Ramos (cell line): Measurements from ENCODE around the gene MZT2A.
"Not testable (repeated sequence)": the region's sequence is repeated elsewhere in the genome, so short reads cannot be mapped to it uniquely, and the experiment has no call there.

ENCODE experiments used
- in situ Hi-C: fragments of 300-500 bp; cut with MboI; formaldehyde crosslinking; loops from one replicate; pipeline ENCODE4 v1.14.3; 2022; ENCODE audit warnings: low sequenced_read_pairs; ENCODE audit not compliant: unreplicated experiment

The MZT2A gene

GRCh38 chr2:131493199-131493968 is 1.2 kb upstream of the MZT2A start:
- in situ Hi-C loops = no loop called here

GRCh38 chr2:131492418-131493198 is 411 bp upstream of the MZT2A start:
- in situ Hi-C loops = no loop called here

DNA sequence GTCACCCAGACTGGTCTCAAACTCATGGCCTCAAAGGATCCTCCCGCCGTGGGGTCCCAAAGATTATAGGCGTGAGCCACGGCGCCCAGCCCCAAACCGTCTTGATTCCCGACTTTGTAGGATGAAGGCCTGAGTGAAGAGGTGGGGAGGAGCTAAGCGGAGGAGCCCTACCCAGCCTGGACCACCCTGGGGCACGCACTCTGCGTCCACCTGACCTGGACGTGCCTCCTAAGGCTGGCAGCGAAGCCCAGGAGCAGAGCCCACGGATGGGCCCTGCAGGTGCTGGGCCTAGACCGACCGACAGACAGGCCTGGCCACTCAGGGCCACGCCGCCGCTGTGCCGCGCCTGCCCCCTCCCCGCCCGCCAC is 744 bp downstream of the MZT2A start:
- in situ Hi-C loops = not testable (repeated sequence)

DNA sequence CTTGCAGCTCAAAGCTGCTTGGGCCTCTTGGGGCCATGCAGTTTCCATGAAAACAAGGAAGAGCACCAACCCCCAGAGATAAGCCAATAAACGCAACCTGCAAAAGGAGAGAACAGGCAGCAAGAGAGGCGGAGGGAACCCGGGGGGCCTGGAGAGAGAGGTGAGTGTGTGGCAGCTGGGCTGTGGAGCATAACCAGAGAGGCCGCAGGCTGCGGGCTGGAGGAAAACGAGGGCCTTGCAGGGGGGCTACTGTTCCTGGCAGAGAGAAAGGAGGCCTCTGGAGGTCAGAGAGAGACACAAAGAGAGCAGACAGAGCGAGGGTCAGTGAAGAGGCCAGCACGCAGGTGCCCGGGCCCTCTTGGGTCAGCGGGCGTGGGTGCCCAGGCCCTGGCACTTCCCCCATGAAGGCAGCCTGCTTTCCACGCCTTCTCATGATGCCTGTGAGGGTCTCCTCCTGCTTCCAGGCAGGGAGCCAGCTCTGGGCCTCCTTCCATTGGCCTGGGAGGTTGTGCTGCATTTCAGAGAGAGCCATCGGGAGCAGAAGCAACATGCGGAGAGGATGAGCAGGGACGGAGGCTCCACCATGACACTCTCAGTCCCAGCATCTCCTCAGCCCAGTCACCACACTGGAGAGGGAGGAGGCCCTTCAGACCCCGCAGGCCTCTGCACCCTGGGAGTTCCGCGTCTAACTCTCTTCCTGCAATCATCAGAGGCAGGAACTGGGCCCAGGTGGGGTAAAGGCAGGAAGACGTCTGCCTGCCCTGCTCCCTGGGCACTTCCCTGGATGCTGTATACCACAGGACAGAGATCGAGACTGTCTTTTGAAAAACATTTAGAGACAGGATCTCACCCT is 1.4 kb downstream of the MZT2A start:
- in situ Hi-C loops = not testable (repeated sequence)

DNA sequence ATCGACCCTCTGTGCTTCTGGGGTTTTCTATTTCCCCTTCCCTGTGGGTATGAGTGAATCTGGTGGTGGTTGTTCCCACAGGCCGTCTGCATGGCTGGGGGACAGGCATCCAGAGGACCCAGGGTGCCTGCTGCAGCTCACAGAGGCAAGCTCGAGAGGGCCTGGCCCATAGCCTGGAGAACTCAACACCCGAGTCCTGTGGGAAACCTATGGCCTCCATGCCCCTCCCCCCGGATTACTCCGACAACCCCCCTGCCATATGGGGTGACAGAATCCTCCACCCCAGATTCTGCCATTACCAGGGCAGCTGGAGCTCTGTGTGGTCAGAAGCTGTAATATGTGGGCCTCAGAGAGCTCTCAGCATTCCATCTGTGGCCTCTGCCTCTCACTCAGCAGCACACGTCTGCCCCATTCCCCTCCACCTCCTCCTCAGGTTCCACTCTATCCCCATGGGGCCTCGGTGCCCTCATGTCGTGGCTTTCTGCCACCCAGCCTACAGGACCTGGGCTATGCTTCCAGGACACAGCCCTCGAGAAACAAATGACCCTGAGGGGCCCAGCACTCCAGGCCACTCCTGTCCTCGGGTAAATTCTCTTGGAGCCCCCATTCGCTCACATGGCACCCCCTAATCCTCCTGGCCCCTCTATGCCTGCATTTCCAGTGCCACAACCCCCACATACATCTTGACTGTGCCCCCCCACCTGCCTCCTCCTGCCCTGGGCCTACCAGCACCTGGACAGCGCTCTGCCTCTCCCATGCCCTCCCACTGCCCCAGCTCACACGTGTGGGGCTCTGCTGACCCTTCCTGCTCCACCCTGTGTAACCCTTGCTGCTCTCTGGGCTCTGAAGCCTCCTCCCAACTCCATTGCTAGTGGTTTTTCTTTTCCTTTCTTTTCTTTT is 3.6 kb downstream of the MZT2A start:
- in situ Hi-C loops = loop anchor here (5.0 kb wide), 1 partner anchor 1301 kb away; no protein-coding TSS in a partner anchor

DNA sequence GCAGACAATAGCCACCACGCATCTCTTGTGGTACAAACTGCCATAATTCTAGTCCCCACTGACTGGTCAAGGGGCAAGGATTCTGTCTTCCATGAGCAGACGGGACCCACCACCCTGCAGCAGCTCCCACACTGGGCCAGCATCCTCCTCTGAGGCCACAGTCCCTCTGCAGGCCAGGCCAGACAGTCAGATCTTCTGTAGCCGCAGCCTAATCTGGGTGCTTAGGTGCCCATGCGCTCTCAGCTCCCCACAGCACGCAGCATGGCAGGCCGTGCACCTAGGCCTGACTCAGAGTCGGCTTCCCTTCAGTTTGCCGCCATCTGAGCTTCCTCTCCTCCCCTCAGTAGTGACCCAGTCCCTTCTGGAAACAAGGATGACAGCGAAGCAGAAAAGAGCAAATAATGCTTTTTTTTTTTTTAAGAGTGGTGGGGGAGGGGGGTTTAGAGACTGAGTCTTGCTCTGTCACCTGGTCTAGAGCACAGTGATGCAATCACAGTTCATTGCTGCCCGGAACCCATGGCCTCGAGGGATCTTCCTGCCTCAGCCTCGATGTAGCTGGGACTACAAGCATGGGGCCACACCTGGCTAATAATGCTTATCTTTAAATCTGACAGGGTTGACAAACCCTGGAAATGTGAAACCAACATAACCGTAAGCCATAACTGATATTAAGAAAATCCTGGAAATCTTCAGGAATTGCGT is 5.8 kb downstream of the MZT2A start:
- in situ Hi-C loops = loop anchor here (5.0 kb wide), 1 partner anchor 1299 kb away; no protein-coding TSS in a partner anchor

DNA sequence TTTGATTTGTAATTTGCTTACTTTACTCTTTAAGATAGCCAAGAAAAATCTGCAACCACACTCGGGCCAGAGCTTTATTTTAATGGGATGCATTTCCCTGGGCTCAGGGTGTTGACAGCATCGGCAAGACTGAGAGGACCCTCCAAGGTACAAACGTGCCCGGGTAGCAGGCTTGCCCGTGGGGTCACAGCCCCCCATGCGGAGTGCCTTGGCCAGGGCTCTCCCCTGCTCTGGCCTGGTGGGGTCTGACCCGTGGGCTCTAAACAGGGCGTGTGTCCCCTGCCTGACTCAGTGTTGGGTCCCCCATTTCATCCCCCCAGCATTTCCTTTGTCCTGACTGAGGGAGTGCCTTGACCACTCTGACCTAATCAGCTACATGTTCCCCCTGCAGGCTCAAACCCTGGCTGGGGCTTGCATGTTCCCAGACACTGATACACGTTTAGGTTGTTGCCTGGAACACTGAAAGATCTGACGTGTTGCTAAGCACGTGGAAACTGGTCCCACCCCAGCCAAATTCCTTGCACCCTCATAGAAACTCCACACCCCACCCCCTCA is 7.2 kb downstream of the MZT2A start:
- in situ Hi-C loops = loop anchor here (5.0 kb wide), 1 partner anchor 1298 kb away; no protein-coding TSS in a partner anchor

DNA sequence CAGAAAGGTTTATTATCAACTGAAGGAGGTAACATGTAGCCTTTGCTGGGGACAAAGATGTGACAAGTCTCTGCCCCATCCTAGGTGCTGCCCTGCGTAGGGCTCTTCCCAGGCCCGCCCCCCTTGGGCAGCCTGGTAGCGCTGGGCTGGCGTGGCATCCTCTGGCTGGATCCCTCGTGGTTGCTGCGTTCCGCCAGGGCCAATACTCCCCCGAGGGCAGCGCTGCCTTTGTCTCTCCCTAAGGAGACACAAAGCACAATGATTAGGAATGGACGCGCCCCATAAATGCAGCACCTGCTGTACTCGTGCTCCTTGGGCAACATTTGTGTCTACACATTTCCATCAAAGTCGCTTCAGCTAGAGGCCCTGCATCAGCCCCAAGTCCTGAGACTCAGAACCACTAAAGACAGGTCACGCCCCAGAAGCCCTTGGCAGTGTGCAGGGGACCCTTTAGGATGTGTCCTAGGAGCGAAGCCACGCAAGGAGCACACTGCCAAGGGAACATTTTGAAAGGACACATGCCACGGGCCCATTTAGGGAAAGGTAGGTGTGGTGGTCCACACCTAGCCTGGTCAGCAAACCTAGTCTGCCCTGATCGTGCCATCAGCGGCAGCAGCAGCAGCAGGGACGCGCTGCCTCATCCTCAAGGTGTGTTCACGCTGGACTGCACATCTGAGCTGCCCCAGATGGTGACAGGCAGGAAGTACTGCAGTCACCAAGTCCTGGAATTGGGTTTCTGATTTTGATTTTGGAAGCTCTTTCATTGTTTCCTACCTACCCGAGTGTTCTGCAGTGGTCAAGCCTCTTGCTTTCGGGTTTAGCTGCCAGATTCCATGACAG is 8.0 kb downstream of the MZT2A start:
- in situ Hi-C loops = not testable (repeated sequence)

DNA sequence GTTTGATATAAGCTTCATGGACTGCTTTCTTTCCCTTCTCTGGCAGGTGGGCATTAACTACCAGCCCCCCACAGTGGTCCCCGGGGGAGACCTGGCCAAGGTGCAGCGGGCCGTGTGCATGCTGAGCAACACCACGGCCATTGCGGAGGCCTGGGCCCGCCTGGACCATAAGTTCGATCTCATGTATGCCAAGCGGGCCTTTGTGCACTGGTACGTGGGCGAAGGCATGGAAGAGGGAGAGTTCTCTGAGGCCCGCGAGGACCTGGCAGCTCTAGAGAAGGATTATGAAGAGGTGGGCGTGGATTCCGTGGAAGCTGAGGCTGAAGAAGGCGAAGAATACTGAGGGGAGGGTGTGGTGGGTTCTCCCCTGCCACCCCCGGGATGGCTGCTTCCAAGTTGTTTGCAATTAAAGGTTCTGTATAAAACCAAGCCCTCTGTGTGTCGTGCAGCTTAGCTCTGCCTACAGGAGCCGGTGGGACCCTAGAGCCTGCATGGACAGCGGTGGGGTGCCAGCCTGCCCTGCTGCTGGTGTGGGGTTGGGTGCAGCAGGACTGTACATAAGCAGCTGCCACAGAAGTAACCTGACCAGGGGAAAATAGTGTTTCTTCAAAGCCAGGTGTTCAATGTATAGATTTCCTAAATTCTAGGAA is 9.6 kb downstream of the MZT2A start:
- in situ Hi-C loops = not testable (repeated sequence)

DNA sequence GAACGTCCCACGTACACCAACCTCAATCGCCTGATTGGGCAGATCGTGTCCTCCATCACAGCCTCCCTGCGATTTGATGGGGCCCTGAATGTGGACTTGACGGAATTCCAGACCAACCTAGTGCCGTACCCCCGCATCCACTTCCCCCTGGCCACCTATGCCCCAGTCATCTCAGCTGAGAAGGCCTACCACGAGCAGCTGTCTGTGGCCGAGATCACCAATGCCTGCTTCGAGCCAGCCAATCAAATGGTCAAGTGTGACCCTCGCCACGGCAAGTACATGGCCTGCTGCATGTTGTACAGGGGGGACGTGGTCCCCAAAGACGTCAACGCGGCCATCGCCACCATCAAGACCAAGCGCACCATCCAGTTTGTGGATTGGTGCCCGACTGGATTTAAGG is 11.8 kb downstream of the MZT2A start:
- in situ Hi-C loops = not testable (repeated sequence)

GRCh38 chr2:131478850-131479461 is 13.2 kb downstream of the MZT2A start:
- in situ Hi-C loops = not testable (repeated sequence)

- in situ Hi-C loops = not testable (repeated sequence)
These were observed 13.9 kb downstream of the MZT2A start for GRCh38 chr2:131478074-131478849.

DNA sequence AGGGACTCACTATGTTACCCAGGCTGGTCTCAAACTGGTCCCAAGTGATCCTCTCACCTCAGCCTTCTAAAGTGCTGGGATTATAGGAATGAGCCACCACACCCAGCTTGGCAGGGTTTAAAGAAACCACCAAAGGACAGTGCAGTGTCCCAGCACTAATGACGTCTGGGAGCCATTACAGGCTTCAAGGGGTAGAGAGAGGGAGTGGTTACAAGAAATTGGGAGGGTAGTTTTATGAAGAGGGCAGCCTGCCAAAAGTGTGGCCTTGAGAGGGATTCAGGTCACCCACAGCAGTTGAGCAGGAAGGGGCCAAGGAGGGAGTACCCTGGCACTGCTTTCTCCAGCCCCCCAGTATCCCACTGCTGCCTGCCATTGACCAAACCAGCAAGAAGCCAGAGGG is 15.0 kb downstream of the MZT2A start:
- in situ Hi-C loops = not testable (repeated sequence)

DNA sequence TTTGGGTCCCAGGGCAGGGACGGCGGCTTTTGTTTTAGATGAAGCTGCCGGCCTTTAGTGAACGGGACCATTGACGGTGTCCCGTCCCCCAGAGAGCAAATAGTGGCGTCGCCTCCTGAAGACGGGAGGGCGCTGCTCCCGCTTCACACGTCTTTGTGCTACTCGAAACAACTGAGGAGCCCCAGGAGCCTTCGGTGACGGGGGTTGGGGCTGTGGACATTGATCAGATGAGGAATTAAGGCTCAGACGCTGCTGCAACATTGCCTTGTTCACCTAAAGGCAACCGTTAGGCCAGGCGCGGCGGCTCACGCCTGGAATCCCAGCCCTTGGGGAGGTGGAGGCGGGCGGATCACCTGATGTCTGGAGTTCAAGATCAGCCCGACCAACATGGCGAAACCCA is 15.8 kb downstream of the MZT2A start:
- in situ Hi-C loops = not testable (repeated sequence)

DNA sequence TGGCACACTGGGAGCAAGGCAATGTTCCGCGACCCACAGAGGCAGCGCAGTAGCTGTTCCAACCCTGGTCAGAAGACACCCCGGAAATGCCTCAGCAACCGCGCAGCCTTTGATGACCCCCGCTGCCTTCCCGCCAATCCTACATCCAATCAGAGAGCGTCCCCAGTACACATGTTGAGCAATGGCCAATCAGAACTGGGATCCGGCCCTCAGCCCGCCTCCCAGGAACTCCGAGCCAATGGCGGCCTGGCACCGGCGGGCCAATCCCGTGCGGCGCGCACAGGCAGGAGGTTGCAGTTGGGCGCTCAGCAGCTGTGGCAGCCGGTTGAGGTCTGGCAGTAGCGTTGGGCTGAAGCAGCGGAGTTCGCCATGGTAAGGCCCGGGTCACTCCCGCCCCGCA is 16.4 kb downstream of the MZT2A start, which contains the start of gene TUBA3D:
Gene TUBA3D, plus strand, starts transcription at position 289 of the 400 bp plus-strand sequence. Its CDS starts 81 bp downstream, at position 370.
- in situ Hi-C loops = no loop called here

DNA sequence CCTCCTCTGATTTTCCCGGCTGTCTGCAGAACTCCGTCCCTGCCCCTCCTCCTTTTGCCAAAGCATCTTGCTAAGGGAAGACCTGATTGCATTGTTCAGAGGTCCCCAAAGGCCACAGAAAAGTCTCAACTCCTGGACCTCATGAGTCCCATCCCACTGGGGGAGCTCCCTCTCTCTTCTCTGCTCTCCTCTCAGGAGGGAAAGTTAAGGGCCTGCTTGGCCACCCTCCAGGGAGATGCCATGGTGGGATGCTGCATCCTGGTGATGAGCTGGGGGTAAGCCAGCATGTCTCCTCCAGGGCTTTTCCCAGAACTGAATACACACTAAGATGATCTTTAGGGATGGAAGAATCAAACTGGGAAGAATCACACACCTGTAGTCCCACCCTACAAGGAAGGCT is 18.9 kb downstream of the MZT2A start:
- in situ Hi-C loops = not testable (repeated sequence)
